Fibroblast of skin of scalp (primary cell): ENCODE measurements around the gene MVB12B.

Source experiments
- DNase-seq: peaks from one replicate; pipeline ENCODE4 v3.0.0-alpha.2; 2013

Gene MVB12B

DNA sequence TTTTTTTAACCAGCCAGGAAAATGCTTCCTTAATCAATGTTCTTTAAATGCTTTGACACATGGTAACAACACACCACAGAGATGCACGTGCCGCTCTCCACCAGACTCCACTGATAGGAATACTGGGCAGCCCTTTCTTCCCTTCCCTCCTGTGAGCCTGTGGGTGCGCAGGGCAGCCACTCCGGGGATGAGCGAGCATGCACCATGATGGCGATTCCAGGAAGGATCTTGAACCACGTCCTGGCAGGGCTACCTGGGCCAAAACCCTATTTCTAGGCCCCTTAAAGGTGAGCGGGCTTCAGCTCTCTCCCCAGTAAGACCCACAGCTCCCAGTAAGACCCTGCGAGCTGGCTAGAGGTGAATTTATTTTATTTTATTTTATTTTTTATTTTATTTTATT, 128.2 kb downstream of the MVB12B start:
- DNase-seq: no peak

DNA sequence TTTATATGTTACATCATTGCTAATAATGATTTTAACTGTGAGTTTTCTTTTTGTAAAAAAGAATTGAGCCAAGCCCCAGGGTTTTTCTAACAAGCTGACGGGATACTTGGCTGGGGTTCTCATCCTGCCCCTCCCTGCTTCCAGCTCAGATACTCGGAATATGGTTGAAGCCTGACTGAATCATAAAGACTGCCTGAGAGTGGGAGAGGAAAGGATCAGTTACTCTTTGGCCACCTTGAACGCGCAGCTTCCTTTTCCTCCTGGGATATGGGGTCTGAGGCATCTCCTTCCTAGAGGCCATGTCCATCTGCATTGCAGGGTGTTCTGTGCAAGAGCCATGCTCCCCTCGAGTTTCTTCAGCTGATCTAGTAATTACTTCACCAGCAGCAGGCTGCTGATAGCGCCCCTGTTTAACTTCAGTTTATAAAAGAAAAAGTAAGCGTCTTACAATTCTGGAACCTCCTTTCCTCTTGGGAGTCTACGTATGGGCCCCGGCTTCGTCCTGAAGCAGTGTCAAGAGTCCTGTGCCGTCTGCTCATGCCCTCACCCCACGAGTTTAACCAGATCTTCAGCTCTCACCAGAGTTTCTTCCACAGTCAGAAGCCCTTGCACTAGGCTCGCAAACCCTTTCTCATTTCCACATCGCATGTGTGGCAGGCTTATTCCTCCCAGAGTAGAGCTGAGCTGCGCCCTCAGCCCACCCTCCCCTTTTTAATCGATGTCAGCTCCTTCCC, 130.0 kb downstream of the MVB12B start:
- DNase-seq: no peak

DNA sequence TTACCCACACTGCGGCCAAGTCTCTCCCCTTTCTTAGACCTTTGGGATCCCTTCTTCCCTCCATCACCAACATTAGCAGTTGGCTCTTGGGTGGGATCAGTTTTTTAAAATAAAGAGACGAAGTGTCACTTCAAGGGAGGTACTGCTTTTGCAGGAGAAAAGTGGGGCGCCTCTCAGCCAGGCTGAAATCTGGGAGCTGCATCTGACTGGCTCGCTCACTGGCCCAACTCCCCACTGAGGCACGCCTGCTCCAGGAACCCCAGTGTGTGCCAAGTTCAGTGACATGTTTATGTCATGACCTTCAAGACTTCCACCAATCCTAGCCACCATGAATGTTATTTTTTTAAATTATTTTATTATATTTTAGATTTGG, 130.5 kb downstream of the MVB12B start:
- no peak for DNase-seq

DNA sequence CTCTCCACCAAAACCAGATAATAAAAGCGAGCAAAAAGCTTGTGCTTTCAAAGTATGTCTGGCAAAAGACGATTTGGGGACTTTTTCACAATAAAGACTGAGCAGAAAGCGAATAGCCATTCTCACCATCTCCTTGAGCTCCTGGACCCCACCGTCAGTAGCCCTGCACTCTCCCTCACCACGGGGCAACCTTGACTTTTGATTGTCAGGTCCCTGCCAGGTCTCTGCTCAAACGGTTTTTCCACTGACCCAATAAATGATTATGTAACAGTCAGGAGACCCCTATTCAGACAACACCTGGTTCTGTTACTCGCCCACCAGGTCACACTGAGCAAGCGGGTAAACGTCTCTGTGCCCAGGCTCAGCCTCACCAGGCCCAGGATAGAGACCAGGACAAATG, 131.3 kb downstream of the MVB12B start:
- no peak for DNase-seq

DNA sequence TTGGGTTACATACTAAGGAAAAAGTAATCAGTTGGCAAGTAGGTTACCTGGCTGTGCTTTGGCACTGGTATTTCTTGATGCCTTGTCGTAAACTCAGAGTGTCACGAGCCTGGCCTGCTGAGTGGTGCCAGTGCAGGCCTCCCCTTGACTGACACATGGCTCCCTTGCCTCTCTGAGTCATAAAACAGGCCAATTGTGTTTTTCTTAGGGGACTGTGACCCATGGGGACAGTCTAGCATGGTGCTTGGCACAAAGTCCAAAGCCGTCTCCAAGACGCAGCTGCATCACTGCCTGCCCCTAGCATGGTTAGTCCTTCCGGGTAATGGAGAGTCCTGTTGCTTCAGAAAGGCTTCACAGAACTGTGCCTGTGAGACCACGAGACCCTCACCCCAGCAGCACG, 132.5 kb downstream of the MVB12B start:
- no peak for DNase-seq

DNA sequence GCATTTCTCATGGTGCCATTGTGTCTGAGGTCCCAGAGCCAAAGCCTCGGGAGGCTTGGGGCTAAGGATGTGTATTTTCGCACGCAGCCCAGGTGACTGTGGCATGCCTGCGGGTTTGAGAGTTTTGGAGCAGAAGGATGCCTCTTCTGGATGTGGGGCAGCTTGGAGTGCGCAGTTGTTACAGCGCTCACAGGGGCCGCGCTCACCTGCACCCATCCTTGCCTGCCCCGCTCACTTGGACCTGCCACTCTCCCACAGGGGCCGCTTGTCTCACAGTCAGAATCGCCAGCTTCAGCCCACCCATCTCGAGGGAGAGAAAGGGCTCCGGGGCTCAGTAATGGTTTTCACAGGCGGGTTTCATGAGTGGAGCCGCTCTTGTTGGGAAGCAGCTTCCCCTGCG, 132.9 kb downstream of the MVB12B start:
- DNase-seq: no peak

DNA sequence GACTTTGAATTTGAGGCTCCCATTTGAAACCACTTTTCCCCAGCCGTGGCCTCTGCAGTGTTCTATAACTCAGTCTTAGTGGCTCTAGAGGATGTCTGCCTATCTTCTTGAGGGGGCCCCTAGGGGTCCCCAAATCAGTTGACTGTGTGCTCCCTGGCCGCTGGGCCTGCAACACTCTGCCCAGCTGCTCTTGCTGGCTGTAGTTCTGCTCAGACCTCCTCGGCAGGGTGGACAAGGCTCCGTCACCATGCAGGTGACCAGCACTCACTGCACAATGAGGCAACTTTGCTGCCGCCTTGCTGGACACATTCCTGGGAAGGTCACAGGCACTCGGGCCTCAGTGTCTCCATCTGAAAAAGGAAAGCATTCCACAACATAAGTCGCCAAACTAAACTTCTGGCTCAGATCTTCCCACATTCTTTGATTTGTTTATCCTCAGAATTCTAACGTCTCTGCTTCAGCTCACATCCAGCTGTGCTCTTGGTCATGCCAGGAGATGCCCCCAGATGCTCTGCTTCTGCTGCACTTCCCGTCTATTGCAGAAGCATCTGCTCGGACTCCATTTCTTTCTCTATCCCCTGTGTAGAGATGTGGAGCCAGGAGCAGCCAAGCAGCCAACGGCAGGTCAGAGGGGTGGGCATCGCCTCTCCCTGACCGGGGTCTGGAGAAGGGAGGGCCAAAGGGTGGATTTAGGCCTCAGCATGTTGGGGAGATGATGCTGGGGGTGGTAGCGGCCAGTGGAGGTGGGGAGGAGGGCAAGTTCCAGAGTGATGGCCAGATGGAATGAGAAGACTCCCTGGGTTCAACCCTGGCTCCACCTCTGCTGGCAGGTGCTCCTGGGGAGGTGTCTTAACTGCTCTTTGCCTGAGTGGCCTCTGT, 133.6 kb downstream of the MVB12B start:
- peak; percentile 56 for DNase-seq

DNA sequence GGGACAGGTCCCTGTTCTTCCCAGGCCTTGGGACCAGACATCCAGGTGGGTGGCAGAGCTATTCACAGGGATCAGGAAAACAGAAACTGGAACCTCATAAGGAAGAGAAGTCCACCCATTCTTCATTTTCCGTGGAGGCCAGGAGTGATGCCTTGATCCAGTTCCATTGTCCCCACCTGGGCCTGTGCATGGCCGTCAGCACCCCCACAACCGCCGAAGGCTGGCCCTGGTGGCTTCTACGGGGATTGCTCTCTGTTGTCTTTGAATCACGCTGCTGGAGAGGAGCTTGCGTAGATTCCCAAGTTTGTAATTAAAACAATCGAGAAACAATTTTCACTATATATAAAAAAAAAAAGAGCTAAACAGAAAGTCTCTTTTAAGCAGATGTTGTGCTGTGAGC, 134.4 kb downstream of the MVB12B start:
- no peak for DNase-seq

DNA sequence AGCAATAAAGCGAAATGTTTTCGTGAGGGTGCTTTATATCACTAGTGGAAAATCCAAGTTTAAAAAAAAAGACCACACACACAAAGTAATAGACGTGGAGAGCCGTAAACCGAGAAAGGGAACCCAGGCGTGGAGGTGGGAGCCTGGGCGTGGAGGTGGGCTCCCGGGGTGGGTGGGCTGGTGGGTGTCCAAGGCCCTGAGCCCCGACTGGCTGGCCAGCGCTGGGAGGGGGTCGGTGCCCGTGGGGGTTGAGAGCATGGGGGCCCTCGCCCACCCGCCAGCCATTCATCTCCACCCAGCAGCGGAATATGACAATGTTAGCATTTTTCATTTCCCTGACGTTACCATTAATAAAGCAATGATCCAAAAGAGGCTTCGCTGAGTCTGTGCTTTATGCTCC, 135.0 kb downstream of the MVB12B start:
- no peak for DNase-seq

DNA sequence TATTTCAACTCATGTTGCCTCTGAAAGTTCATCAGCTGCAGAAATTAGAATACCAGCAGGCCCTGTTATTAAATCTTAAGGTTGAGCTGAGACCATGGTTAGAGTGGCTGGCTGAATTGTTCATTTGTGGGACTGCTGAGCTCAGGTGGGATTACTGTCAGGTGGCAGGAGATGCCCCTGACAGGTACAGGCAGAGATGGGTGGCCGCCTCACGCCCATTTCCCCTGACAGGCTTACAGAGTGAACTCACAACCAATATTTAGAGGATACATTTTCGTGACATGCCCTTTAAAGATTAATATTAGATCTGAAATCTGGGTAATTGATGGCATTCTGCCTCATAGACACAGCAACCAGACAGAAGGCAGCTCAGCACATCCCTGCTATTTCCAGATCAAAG, 136.0 kb downstream of the MVB12B start:
- DNase-seq: no peak

DNA sequence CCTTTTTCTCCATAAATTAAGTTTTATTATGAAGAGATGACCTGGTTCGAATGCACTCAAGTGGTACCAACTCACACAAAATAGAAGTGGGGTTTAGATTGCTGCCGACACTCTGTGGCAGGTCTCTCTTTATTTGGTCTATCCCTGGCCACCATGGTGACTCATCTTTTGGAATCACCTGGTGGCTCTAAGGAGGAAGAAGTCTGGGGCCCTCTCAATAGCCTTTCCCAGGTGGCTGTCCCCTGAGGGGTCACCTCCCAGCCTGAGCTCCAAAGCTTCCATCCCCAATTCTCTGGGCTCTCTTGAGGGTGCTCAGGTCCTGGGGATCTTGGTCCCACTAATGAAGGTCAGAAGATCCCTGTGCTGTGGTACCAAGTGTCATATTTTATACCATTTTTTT, 136.8 kb downstream of the MVB12B start:
- no peak for DNase-seq

DNA sequence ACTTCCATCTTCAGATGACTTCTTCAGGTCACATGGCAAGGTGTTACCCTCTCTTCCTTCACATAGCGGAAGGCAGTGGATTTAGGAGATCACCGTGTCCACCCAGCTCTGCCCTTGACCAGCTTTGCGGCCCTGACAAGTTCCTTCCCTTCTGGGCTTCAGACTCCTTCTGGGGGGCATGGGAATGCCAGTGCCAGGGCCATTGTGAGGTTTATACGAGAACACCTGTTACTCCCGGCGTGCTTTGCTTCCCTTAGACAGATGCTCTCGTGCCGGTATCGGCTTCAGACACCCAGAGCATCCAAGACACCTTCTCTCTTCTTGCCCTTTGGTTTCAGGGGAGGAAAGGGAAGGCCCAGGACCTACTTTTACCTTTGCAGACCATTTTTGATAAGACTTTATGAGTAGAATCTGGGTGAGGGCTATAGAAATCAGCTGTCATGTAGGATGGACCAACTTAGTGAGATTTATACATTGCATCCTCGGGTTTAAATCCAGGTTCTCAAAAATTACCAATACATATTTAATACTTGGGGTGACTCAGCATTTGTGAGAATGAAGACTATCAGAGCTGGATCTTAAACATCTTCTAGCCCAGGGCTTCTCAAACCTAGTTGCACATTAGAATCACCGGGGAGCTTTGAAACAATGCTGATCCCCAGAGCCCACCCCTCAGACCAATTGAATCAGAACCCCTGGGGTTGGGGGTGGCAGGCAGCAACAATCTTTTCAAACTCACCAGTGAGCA, 138.2 kb downstream of the MVB12B start:
- DNase-seq: no peak

DNA sequence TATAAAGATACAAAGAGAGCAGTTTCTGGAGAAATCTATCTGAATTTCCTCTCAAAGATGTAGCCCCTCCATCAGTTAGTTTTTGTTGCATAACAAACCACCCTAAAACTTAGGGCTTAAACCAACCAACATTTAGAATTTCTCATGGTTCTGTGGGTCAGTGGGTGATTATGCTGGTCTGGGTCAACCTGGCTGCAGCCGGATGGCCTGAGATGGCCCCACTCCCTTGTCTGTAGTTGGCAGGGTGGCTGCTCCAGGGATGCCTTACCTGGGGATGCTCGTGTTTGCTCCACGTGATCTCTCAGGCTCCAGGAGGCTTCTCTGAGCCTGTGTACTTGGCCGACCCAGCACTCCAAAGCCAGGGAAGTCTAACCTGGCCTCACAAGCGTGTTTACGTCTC, 139.3 kb downstream of the MVB12B start:
- no peak for DNase-seq

DNA sequence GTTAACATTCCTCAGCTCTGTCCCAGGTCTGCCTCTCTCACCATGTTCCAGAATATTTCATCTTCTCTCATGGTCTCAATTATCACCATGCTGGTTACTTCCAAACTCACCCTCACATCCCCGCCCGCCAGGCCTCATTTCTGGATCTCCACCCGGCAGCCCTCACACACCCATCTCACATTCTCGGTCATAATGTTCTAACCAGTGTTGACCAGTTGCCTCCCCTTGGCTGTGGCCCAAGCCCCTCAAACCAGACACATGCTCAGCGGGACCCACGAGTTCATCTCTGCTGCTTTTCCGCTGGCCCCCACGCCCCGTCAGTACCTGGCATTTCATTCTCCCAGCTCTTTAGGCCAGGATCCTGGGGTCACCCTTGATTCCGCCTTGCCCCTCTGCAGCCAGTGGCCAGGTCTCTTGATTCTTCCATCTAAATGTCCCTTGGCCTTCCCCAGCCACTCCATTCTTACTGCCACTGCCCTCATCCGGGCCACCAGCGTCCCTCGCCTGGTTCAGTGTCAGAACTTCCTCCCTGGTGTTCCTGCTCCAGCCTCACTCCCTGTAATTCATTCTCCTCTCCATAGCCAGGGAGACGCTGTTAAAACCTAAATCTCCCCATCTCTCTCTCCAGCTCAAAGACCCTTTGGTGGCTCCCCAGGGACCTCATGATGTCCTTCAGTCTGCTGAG, 141.7 kb downstream of the MVB12B start:
- no peak for DNase-seq

DNA sequence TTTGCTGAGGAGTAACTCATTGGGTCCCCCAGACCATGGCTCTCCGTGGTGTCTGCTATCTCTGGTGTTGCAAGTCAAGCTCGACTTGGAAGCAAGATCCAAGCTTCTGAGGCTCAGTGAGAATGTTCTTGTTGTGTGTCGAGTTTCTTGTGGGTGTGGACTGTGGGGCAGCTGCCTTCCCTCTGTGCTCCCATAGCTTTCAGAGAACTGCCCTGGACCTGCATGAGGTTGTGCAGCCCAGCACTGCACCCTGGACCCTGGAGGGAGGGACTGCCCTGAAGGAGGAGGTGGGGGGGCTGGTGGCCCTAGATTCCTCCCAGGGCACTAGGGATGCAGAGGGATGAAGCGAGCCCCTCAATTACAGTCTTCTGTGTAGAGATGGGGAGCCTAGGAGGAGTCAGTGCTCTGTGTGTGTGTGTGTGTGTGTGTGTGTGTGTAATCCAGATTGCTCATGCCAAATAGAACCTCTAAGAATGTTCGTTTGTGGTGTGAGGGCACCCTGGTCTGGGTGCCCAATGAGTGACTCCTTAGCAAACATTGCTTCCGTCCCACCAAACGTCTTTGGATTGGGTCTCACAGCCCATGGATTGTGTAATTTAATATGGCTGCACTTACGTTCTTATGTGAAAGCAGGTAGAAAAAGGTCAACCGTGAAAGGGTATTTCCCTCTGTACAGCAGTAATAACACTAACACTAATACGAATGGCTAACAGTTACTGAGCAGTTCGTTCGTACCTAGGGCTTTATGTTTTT, 143.8 kb downstream of the MVB12B start:
- DNase-seq: no peak

DNA sequence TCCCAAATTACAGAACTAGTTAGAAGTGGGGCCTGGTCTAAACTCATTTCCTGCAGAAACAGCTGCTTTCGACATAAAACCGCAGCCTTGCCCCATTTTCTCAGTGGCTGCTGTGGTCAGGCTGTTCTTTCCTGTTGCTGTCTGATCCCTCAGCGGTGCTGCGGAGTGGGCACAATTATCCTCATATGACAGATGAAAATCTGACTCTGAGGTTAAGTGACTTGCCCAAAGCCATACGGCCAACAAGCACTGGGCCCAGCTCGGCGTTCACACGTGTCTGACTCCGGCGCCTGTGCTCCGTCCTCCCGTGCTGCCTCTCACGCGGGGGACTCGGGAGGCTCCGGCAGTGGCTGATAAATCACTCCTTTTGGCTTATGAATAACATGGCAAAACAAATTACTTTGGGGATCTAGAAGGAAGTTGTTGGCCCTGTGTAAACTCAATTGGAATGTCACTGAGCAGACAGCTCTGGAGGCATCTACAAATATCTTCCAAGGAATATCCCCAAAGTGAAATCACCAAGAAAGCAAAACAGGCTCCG, 144.5 kb downstream of the MVB12B start:
- DNase-seq: peak; percentile 79

DNA sequence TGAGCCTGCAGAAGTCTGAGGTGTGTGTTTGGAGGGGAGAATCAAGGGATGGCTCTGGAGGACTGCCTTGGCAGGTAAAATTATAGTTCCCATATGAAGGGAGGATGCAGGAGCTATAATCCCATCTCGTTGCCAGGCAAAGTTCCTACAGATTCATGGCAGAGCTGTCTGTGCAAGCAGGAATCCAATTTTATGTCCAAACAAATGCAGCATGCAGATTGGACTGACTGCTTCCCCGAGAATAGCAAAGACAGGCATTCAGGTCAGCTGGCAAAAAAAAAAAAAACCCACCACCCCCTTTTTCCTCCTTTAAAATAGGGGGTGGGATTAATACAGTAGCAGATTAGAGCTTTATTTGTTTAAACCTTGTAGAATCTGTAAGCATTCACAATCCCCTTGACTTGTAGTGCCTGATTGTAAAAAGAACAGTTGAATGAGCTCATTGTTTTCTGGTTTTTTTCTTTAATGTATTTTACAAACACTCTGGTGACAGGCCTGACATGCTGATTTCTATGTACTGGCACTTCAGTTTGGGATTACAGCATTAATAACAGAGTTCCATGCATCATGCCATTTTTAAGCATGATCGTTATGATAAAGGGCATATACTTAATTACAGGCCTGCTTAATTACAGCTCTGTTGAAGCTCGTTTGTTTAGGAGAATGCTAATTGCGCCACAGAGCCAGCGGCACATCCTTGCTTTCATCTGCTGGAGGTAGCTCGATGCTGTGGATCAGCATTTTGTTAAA, 145.7 kb downstream of the MVB12B start:
- DNase-seq: no peak

DNA sequence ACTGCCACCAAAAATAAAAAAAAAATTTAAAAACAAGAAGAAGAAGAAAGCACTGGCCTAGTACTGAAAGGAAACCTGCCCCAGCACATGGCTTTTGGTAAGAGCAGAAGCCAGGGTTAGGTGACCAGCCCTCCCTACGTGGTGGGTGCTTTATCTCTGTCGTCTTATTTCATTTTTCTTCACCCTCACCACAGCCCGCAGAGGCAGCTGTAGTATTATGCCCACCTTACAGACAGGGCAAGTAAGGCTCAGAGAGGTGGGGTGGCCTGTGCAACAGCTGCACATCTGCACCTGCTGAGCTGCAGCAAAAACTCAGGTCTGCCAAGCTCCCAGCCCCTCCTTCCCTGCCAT, 146.3 kb downstream of the MVB12B start:
- no peak for DNase-seq

DNA sequence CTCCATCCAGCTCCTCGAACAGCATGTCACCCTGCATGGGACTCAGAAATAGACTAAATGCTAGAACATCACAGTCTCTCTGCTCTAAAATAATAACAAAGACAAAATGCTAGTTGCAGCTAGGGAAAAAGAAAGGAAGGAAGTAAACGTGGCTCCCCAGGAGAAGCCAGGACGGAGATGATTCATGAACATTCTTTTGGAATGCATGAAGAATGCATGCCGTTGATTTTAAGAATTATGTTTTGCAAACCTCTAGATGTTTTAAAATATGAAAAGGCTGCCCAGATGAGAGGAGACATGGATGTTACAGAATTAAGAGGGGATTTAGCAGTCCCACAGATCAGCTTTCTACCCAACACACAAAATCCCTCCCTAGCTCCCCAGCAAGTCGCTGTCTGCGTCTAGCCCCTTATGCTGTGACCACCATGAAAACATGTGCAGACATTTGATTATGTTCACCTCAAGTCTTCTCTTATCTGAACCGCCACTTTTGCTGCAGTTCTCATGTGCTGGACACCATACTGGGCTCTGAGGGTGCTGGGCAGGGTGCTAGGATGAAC, 147.7 kb downstream of the MVB12B start:
- peak; percentile 83 for DNase-seq

DNA sequence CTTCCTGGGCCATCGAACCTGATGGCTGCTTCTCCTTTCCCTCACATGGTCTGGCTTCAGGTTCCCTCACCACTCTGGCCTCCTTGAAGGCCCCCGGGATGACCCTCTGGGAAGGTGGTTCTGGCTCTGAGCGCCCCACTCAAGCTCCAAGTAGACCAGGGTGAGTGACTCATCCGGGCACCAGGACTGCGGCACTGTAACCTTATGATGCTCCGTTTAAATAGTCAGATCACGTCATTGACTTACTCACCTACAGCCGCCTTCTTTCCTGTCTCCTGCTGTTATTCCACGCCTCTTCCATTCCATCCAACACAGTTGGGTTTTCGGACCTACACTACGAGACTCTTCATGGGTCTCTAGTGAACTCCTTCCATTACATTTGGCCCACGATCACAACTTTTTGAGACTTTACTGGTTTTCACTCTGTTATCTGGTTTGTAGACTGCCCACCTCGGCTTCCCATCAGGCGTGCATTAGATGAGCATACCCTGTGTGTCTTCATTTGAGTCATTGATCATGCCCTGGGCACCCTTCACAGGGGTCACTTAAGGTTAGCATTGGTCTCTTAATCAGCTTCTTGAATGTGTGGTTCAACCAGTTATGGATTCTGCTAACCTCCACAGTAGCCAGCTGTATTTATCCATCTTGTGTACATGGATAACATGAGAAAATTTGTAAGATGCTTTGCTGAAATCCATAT, 148.3 kb downstream of the MVB12B start:
- peak; percentile 39 for DNase-seq
